SK-N-SH (cell line): ENCODE measurements around the gene BARHL2. TPM values are rescaled to one million over a fixed set of nuclear protein-coding genes. Genes with fewer than 3 reads are reported as not detected.

Experiments used
- CTCF ChIA-PET: fragments of 300-600, 350-600 bp; formaldehyde crosslinking; extraction: SDS; loops from one replicate; lab custom pipeline; 2021; lab: Yijun Ruan, JAX
- POLR2A ChIA-PET: fragments of 350-600 bp; sonication (Branson Sonifier 250); formaldehyde crosslinking; extraction: SDS; loops from one replicate; lab custom pipeline; 2020; ENCODE audit warnings: antibody characterized with exemption, inconsistent platforms; lab: Yijun Ruan, JAX
- DNase-seq: peaks from one replicate; pipeline ENCODE4 v3.0.0; 2012
- H2AFZ ChIP-seq: fragments of 200-600 bp; sonication (generic); 2 replicates; pipeline ENCODE4 v1.8.1; 2016; ENCODE audit warnings: antibody characterized with exemption, mild to moderate bottlenecking, low read depth
- H3F3A ChIP-seq: fragments of 200-600 bp; sonication (generic); replicated peaks from 2 replicates; pipeline ENCODE3; 2016; ENCODE audit warnings: antibody characterized with exemption, mild to moderate bottlenecking; ENCODE audit not compliant: insufficient read depth
- H3K27ac ChIP-seq, 2 experiments: fragments of 200-500 bp in 1 of 2; fragments of 200-600 bp in 1 of 2; sonication (Bioruptor generic) in 1 of 2; sonication (generic), shearing (Covaris generic) in 1 of 2; 2 replicates each; pipeline versions ENCODE4 v1.5.1 to v1.6.1; 2014 to 2016; ENCODE audit warnings: low read depth in 2 of 2, inconsistent platforms in 1 of 2, low read length in 1 of 2, mild to moderate bottlenecking in 1 of 2, mixed read lengths in 1 of 2
- H3K27me3 ChIP-seq: fragments of 200-600 bp; sonication (generic), shearing (Covaris generic); 2 replicates; pipeline ENCODE4 v1.6.1; 2016; ENCODE audit warnings: mixed run types; ENCODE audit not compliant: insufficient read depth
- H3K36me3 ChIP-seq, 2 experiments: fragments of 200-500 bp in 1 of 2; fragments of 200-600 bp in 1 of 2; sonication (Bioruptor generic) in 1 of 2; sonication (generic) in 1 of 2; replicated peaks in 1 of 2; 2 replicates each; pipeline versions ENCODE3 to v1.5.1; 2014 to 2016; ENCODE audit warnings: low read length in 1 of 2, mild to moderate bottlenecking in 1 of 2; ENCODE audit not compliant: insufficient read depth in 2 of 2, control insufficient read depth in 1 of 2
- H3K4me1 ChIP-seq, 2 experiments: fragments of 200-500 bp in 1 of 2; fragments of 200-600 bp in 1 of 2; sonication (Bioruptor generic) in 1 of 2; sonication (generic), shearing (Covaris generic) in 1 of 2; 2 replicates each; pipeline versions ENCODE4 v1.5.1 to v1.6.1; 2014 to 2016; ENCODE audit warnings: low read depth in 1 of 2, low read length in 1 of 2, mixed run types in 1 of 2; ENCODE audit not compliant: insufficient read depth in 2 of 2, control insufficient read depth in 1 of 2
- H3K4me2 ChIP-seq: fragments of 200-600 bp; sonication (generic), shearing (Covaris generic); 2 replicates; pipeline ENCODE4 v1.6.1; 2017; ENCODE audit warnings: mixed run types
- H3K4me3 ChIP-seq, 2 experiments: fragments of 200-500 bp in 1 of 2; fragments of 200-600 bp in 1 of 2; sonication (Bioruptor generic) in 1 of 2; sonication (generic), shearing (Covaris generic) in 1 of 2; 2 replicates each; pipeline versions ENCODE4 v1.5.1 to v1.8.1; 2014 to 2016; ENCODE audit warnings: low read depth in 2 of 2, inconsistent platforms in 1 of 2, low read length in 1 of 2, mild to moderate bottlenecking in 1 of 2, mixed read lengths in 1 of 2, moderate library complexity in 1 of 2
- H3K79me2 ChIP-seq: fragments of 200-600 bp; sonication (generic); 2 replicates; pipeline ENCODE4 v1.8.1; 2017; ENCODE audit warnings: mild to moderate bottlenecking; ENCODE audit not compliant: insufficient read depth
- H3K9ac ChIP-seq: fragments of 200-600 bp; sonication (generic); 2 replicates; pipeline ENCODE4 v1.6.1; 2017; ENCODE audit warnings: mixed run types
- H3K9me2 ChIP-seq: fragments of 200-600 bp; sonication (generic); 2 replicates; pipeline ENCODE4 v1.6.1; 2017; ENCODE audit warnings: mixed run types
- H3K9me3 ChIP-seq: fragments of 200-600 bp; sonication (generic); 2 replicates; pipeline ENCODE4 v1.6.1; 2017; ENCODE audit warnings: mixed run types, mild to moderate bottlenecking, moderate library complexity
- H4K20me1 ChIP-seq: fragments of 200-600 bp; sonication (generic); 2 replicates; pipeline ENCODE4 v1.6.1; 2017; ENCODE audit warnings: mild to moderate bottlenecking, mixed run types; ENCODE audit not compliant: insufficient read depth
- CHD2 ChIP-seq: fragments of 150-350 bp; IDR thresholded peaks from 2 replicates; pipeline ENCODE4 v1.6.1; 2018; ENCODE audit warnings: low read length; ENCODE audit not compliant: partially characterized antibody
- EZH2phosphoT487 ChIP-seq: fragments of 200-600 bp; sonication (generic); IDR thresholded peaks from 2 replicates; pipeline ENCODE4 v1.6.1; 2017; ENCODE audit warnings: low read depth, mixed run types, mild to moderate bottlenecking, antibody characterized with exemption, moderate library complexity, borderline replicate concordance
- FOSL2 ChIP-seq: IDR thresholded peaks from 2 replicates; pipeline ENCODE4 v1.4.0; 2012; ENCODE audit warnings: low read depth, mild to moderate bottlenecking, moderate library complexity, borderline replicate concordance
- FOXJ3 ChIP-seq: sonication (generic); formaldehyde crosslinking; IDR thresholded peaks from 2 replicates; pipeline ENCODE4 v1.5.1; 2020; ENCODE audit warnings: mild to moderate bottlenecking, missing genetic modification reagents
- FOXM1 ChIP-seq: IDR thresholded peaks from 2 replicates; pipeline ENCODE4 v1.4.0; 2012; ENCODE audit warnings: low read depth, mild to moderate bottlenecking
- GATA2 ChIP-seq: sonication (generic); formaldehyde crosslinking; IDR thresholded peaks from 2 replicates; pipeline ENCODE4 v1.5.0; 2020; ENCODE audit warnings: mild to moderate bottlenecking, missing genetic modification reagents
- IRF3 ChIP-seq: fragments of 150-350 bp; IDR thresholded peaks from 2 replicates; pipeline ENCODE4 v1.6.1; 2016; ENCODE audit warnings: mild to moderate bottlenecking, low read depth, low read length
- MAX ChIP-seq: IDR thresholded peaks from 2 replicates; pipeline ENCODE4 v1.4.0; 2012; ENCODE audit warnings: low read depth
- MEF2A ChIP-seq: IDR thresholded peaks from 2 replicates; pipeline ENCODE4 v1.4.0; 2012; ENCODE audit warnings: low read depth, borderline replicate concordance
- MXI1 ChIP-seq: IDR thresholded peaks from 2 replicates; pipeline ENCODE4 v1.6.1; 2012; ENCODE audit warnings: mild to moderate bottlenecking, low read depth, low read length, improper control_type of control experiment
- NFIC ChIP-seq: IDR thresholded peaks from 2 replicates; pipeline ENCODE4 v1.4.0; 2012; ENCODE audit warnings: borderline replicate concordance
- RAD21 ChIP-seq: IDR thresholded peaks from 2 replicates; pipeline ENCODE4 v1.6.1; 2012; ENCODE audit warnings: mild to moderate bottlenecking, low read length
- RCOR1 ChIP-seq: fragments of 150-350 bp; IDR thresholded peaks from 2 replicates; pipeline ENCODE4 v1.6.1; 2017; ENCODE audit warnings: antibody characterized with exemption, low read length
- REST ChIP-seq: IDR thresholded peaks from 2 replicates; pipeline ENCODE4 v1.6.1; 2012; ENCODE audit warnings: mild to moderate bottlenecking, low read depth, low read length, moderate library complexity
- TCF12 ChIP-seq: IDR thresholded peaks from 2 replicates; pipeline ENCODE4 v1.4.0; 2012
- TEAD4 ChIP-seq: IDR thresholded peaks from 2 replicates; pipeline ENCODE4 v1.4.0; 2012; ENCODE audit warnings: mild to moderate bottlenecking, borderline replicate concordance; ENCODE audit not compliant: insufficient read depth
- USF2 ChIP-seq: fragments of 150-350 bp; IDR thresholded peaks from 2 replicates; pipeline ENCODE4 v1.6.1; 2017; ENCODE audit warnings: antibody characterized with exemption, low read length, low read depth, borderline replicate concordance
- YY1 ChIP-seq: IDR thresholded peaks from 2 replicates; pipeline ENCODE4 v1.4.0; 2012; ENCODE audit warnings: low read depth, mild to moderate bottlenecking
- WGBS: methylation state at CpG from one replicate; pipeline ENCODE4 v1.1.6; 2017; ENCODE audit warnings: low lambda C conversion rate; 5-methylcytosine and 5-hydroxymethylcytosine counted together
- polyA plus RNA-seq, 3 experiments: library from polyadenylated mRNA; depleted of rRNA; stranded (reverse); fragments of >200 nt; gene quantifications; 2 replicates each; pipeline ENCODE4 v1.2.3, GENCODE V29; 2012

The BARHL2 gene
- polyA plus RNA-seq, 1 of the 3 experiments (the other 2 are of a cell fraction) = not detected

- POLR2A ChIA-PET = interaction anchor here (1.6 kb wide), 1 partner anchor 10 kb away, joined by 4 read pairs; no protein-coding TSS in a partner anchor
- H3K4me3 ChIP-seq = no peak overlapping the region
- 17% methylated on average over 14 of the region's 14 CpGs for WGBS
Observed at GRCh38 chr1:90720145-90720636, 3.1 kb upstream of the BARHL2 start.

More at GRCh38 chr1:90720145-90720636, 3.1 kb upstream of the BARHL2 start:
- no peaks in the 10 kb centered on the region for H3K9me2 ChIP-seq
- TF ChIP-seq NFIC (no peak), GATA2 (no peak), RCOR1 (no peak), MAX (no peak), MEF2A (no peak), TCF12 (no peak), CHD2 (no peak), FOSL2 (no peak), FOXJ3 (no peak), RAD21 (no peak), REST (no peak), USF2 (no peak), MXI1 (no peak), TEAD4 (no peak), IRF3 (no peak), YY1 (no peak), FOXM1 (no peak), EZH2phosphoT487 (no peak)
- H3K79me2 ChIP-seq = no peaks in the 10 kb centered on the region
- peaks cover 89% of the 10 kb centered on the region for H3K27me3 ChIP-seq
- DNase-seq = no peak
- H3K27ac ChIP-seq = no peak overlapping the region
- no peak overlapping the region for H3K9ac ChIP-seq
- no peak overlapping the region for H3K4me2 ChIP-seq
- CTCF ChIA-PET = interaction anchor here (0.8 to 4.9 kb wide), 9 partner anchors 10 to 446 kb away, joined by 3 to 51 read pairs (median 13); no protein-coding TSS in a partner anchor
- no peaks in the 10 kb centered on the region for H3K36me3 ChIP-seq
- no peaks in the 10 kb centered on the region for H4K20me1 ChIP-seq
- peaks cover 5% of the 10 kb centered on the region for H3F3A ChIP-seq
- H3K4me1 ChIP-seq = peaks cover 3 to 4% of the 10 kb centered on the region in 2 experiments; a peak in 2 of 4 replicates
- no peak overlapping the region for H2AFZ ChIP-seq
- no peaks in the 10 kb centered on the region for H3K9me3 ChIP-seq
